Endothelial cell (in vitro differentiated cells): ENCODE data around the gene GSE1. TPM values are rescaled to one million over a fixed set of nuclear protein-coding genes. Genes with fewer than 3 reads are reported as not detected.

Experiments used
- DNase-seq: peaks from one replicate; pipeline ENCODE4 v3.0.0; 2021; ENCODE audit warnings: low spot score
- H3K27ac Mint-ChIP-seq: one replicate; pipeline ENCODE4 v1.8.0; 2021; ENCODE audit warnings: mixed read lengths, inconsistent platforms; ENCODE audit not compliant: unreplicated experiment
- H3K27me3 Mint-ChIP-seq: one replicate; pipeline ENCODE4 v1.8.0; 2021; ENCODE audit warnings: mild to moderate bottlenecking, moderate library complexity, mixed read lengths, inconsistent platforms; ENCODE audit not compliant: unreplicated experiment
- H3K36me3 Mint-ChIP-seq: one replicate; pipeline ENCODE4 v1.8.0; 2021; ENCODE audit warnings: mild to moderate bottlenecking, low read depth, mixed read lengths, inconsistent platforms; ENCODE audit not compliant: unreplicated experiment
- H3K4me1 Mint-ChIP-seq: one replicate; pipeline ENCODE4 v1.8.0; 2021; ENCODE audit warnings: mild to moderate bottlenecking, mixed read lengths, inconsistent platforms; ENCODE audit not compliant: unreplicated experiment
- H3K4me3 Mint-ChIP-seq: one replicate; pipeline ENCODE4 v1.8.0; 2021; ENCODE audit warnings: mild to moderate bottlenecking, mixed read lengths, inconsistent platforms; ENCODE audit not compliant: unreplicated experiment
- H3K9me3 Mint-ChIP-seq: one replicate; pipeline ENCODE4 v1.8.0; 2021; ENCODE audit warnings: mixed read lengths, inconsistent platforms; ENCODE audit not compliant: unreplicated experiment
- CTCF ChIP-seq: fragments of 200-600 bp; sonication (generic); IDR thresholded peaks from one replicate; pipeline ENCODE4 v1.5.0; 2021; ENCODE audit warnings: antibody characterized with exemption; ENCODE audit not compliant: unreplicated experiment
- total RNA-seq: library from RNA; stranded (reverse); fragmentation: NEBNext Ultra II Directional; extraction: Animal tissue kit (Norgen Biotek cat#: 25700); gene quantifications from one replicate; pipeline ENCODE4 v1.2.1, GENCODE V29; 2021; ENCODE audit not compliant: unreplicated experiment

GSE1 gene
- total RNA-seq, 1 donor from 2014 or later: 23.9 TPM

- TF ChIP-seq CTCF: no peak
- Mint-ChIP-seq H3K4me3 (no peak overlapping the region), H3K27ac (no peak overlapping the region), H3K27me3 (peaks cover 2% of the 10 kb centered on the region), H3K9me3 (no peaks in the 10 kb centered on the region), H3K4me1 (no peaks in the 10 kb centered on the region), H3K36me3 (no peaks in the 10 kb centered on the region)
- no peak for DNase-seq
Measured at GRCh38 chr16:85696781-85697180, 83.7 kb downstream of the GSE1 start.

GRCh38 chr16:85697431-85697830 is 84.3 kb downstream of the GSE1 start:
- DNase-seq: no peak
- Mint-ChIP-seq H3K9me3 (no peaks in the 10 kb centered on the region), H3K4me1 (no peaks in the 10 kb centered on the region), H3K27ac (no peak overlapping the region), H3K27me3 (peaks cover 2% of the 10 kb centered on the region), H3K4me3 (no peak overlapping the region), H3K36me3 (no peaks in the 10 kb centered on the region)
- no peak for TF ChIP-seq CTCF

GRCh38 chr16:85698459-85698891 is 85.4 kb downstream of the GSE1 start:
- Mint-ChIP-seq H3K9me3 (no peaks in the 10 kb centered on the region), H3K27ac (no peak overlapping the region), H3K36me3 (no peaks in the 10 kb centered on the region), H3K4me1 (no peaks in the 10 kb centered on the region), H3K4me3 (no peak overlapping the region), H3K27me3 (peaks cover 5% of the 10 kb centered on the region)
- DNase-seq: no peak
- TF ChIP-seq CTCF: no peak

- no peak for DNase-seq
- H3K4me3 Mint-ChIP-seq: no peak overlapping the region
- H3K4me1 Mint-ChIP-seq: no peaks in the 10 kb centered on the region
- H3K27ac Mint-ChIP-seq: no peak overlapping the region
- no peaks in the 10 kb centered on the region for H3K9me3 Mint-ChIP-seq
- no peaks in the 10 kb centered on the region for H3K36me3 Mint-ChIP-seq
- TF ChIP-seq CTCF: no peak
- H3K27me3 Mint-ChIP-seq: peaks cover 5% of the 10 kb centered on the region
Measured at GRCh38 chr16:85698935-85699558, 85.9 kb downstream of the GSE1 start.

GRCh38 chr16:85699628-85700027 is 86.5 kb downstream of the GSE1 start:
- no peak for TF ChIP-seq CTCF
- Mint-ChIP-seq H3K9me3 (no peaks in the 10 kb centered on the region), H3K36me3 (no peaks in the 10 kb centered on the region), H3K4me3 (no peak overlapping the region), H3K4me1 (no peaks in the 10 kb centered on the region), H3K27ac (no peak overlapping the region), H3K27me3 (peaks cover 5% of the 10 kb centered on the region)
- DNase-seq: no peak
